ENCODE results near the gene SERPINA10. TPM values are rescaled to one million over a fixed set of nuclear protein-coding genes. Genes with fewer than 3 reads are reported as not detected.

Gene SERPINA10
- polyA plus RNA-seq, 1 donor from 2014 or later: not detected

DNA sequence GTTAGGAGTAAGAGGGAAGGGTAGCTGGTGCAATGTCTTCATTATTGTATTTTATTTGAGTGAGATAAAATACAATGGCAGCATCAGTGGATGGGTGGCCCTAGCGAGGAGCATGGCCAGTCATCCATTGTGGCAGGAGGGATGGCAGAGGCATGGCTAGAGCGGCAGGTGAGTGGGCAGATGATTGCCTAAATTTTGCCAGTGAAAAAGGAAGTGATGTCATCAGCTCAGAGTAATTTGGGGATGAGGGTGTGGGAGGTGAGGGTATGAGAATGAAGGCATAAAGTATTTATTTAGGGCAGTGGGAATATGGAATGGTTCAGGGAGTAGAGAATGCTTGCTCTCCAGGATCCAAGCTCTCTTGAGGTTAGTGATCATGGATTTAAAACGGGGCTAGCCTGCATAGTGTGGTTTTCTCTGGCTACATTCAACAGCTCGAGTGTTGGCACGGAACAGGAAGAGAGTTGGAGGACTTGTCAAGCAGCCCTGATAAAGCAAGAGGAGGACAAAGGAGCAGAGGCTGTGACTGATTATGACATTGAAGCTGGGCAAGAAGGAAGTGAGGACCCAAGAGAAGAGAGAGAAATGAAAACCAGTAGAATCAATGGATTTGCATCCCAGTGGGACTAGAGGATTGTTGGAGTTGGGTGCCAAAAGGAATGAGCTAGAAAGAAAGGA lies 48.7 kb upstream of the SERPINA10 start:
- no peaks in the 10 kb centered on the region for H3K27me3 ChIP-seq (ENCODE audit: insufficient read depth, low read depth, low read length)
- H3K4me2 ChIP-seq (ENCODE audit: low read length): no peak overlapping the region
- no peaks in the 10 kb centered on the region for H3F3A ChIP-seq (ENCODE audit: insufficient read depth, low read length, poor library complexity, severe bottlenecking)
- no peak for TF ChIP-seq POLR2AphosphoS5 (IDR thresholded peaks at IDR 0.05)
- TF ChIP-seq TAF1 (IDR thresholded peaks at IDR 0.05; ENCODE audit: low read depth): no peak
- TF ChIP-seq MXI1 (conservative IDR thresholded peaks at IDR 0.05; ENCODE audit: poor library complexity, severe bottlenecking): no peak
- TF ChIP-seq SMC3 (conservative IDR thresholded peaks at IDR 0.05; ENCODE audit: poor library complexity): no peak
- no peak for TF ChIP-seq RAD21 (conservative IDR thresholded peaks at IDR 0.05)
- TF ChIP-seq CTCF (IDR thresholded peaks at IDR 0.05; ENCODE audit: poor library complexity, severe bottlenecking): no peak
- no peak for TF ChIP-seq EP300 (conservative IDR thresholded peaks at IDR 0.05; ENCODE audit: poor library complexity, severe bottlenecking)
- no peak for TF ChIP-seq REST (IDR thresholded peaks at IDR 0.05; ENCODE audit: borderline replicate concordance)
- no peak for TF ChIP-seq EZH2 (IDR thresholded peaks at IDR 0.05; ENCODE audit: borderline replicate concordance, insufficient read depth, low read length, poor library complexity, severe bottlenecking)
- H2AFZ ChIP-seq (ENCODE audit: low read depth, low read length): no peak overlapping the region
- no peak overlapping the region for H3K4me3 ChIP-seq (ENCODE audit: low read length)
- no peak overlapping the region for H3K27ac ChIP-seq (ENCODE audit: low read length)
- no peaks in the 10 kb centered on the region for H3K9me3 ChIP-seq (ENCODE audit: low read length)
- H3K9ac ChIP-seq (ENCODE audit: low read length): no peak overlapping the region
- no peaks in the 10 kb centered on the region for H3K79me2 ChIP-seq (replicated peaks; ENCODE audit: insufficient read depth, low read length)
- no peaks in the 10 kb centered on the region for H3K9me2 ChIP-seq (ENCODE audit: insufficient read depth, low read length)
- no peaks in the 10 kb centered on the region for H4K20me1 ChIP-seq (ENCODE audit: insufficient read depth)
- no peaks in the 10 kb centered on the region for H3K36me3 ChIP-seq (ENCODE audit: insufficient read depth, low read length)

DNA sequence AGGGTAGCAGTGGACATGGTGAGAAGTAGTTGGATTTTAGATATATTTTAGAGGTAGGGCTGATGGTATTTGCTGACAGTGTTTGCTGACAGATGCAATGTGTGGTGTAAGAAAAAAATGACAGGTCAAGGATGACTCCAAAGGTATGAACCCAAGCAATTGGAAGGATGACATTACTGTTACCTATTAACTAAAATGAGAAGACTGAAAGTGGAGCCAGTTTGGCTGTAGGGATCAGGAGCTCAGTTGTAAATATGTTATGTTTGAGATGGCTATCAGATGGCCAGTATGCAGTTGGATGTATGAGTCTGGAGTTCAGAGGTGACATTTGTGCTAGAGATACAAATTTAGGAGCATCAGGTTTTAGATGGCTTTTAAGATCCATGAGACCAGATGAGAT lies 47.5 kb upstream of the SERPINA10 start:
- Histone ChIP-seq H2AFZ (ENCODE audit: low read depth, low read length) (no peak overlapping the region), H4K20me1 (ENCODE audit: insufficient read depth) (no peaks in the 10 kb centered on the region), H3F3A (ENCODE audit: insufficient read depth, low read length, poor library complexity, severe bottlenecking) (no peaks in the 10 kb centered on the region), H3K79me2 (replicated peaks; ENCODE audit: insufficient read depth, low read length) (no peaks in the 10 kb centered on the region), H3K27me3 (ENCODE audit: insufficient read depth, low read depth, low read length) (no peaks in the 10 kb centered on the region), H3K4me2 (ENCODE audit: low read length) (no peak overlapping the region), H3K9me3 (ENCODE audit: low read length) (peaks cover 3% of the 10 kb centered on the region), H3K9ac (ENCODE audit: low read length) (no peak overlapping the region), H3K4me3 (ENCODE audit: low read length) (no peak overlapping the region), H3K36me3 (ENCODE audit: insufficient read depth, low read length) (no peaks in the 10 kb centered on the region), H3K9me2 (ENCODE audit: insufficient read depth, low read length) (no peaks in the 10 kb centered on the region), H3K27ac (ENCODE audit: low read length) (no peak overlapping the region)
- no peak for TF ChIP-seq EZH2 (IDR thresholded peaks at IDR 0.05; ENCODE audit: borderline replicate concordance, insufficient read depth, low read length, poor library complexity, severe bottlenecking)
- TF ChIP-seq TAF1 (IDR thresholded peaks at IDR 0.05; ENCODE audit: low read depth): no peak
- TF ChIP-seq SMC3 (conservative IDR thresholded peaks at IDR 0.05; ENCODE audit: poor library complexity): no peak
- no peak for TF ChIP-seq MXI1 (conservative IDR thresholded peaks at IDR 0.05; ENCODE audit: poor library complexity, severe bottlenecking)
- no peak for TF ChIP-seq RAD21 (conservative IDR thresholded peaks at IDR 0.05)
- no peak for TF ChIP-seq EP300 (conservative IDR thresholded peaks at IDR 0.05; ENCODE audit: poor library complexity, severe bottlenecking)
- no peak for TF ChIP-seq POLR2AphosphoS5 (IDR thresholded peaks at IDR 0.05)

All from neural cell (in vitro differentiated cells).